MM.1S (cell line): ENCODE data around the gene LURAP1L.

Experiments
- EZH2 ChIP-seq: fragments of 300-600 bp; sonication (generic); optimal IDR thresholded peaks from 2 replicates; pipeline ENCODE3; 2017; ENCODE audit warnings: low read depth, mild to moderate bottlenecking, antibody characterized with exemption, low read length, mixed read lengths
- TF ChIP-seq, protein P1 (sequence below): fragments of 300-600 bp; sonication (generic); IDR thresholded peaks from 2 replicates; pipeline ENCODE4 v1.5.1; 2016; ENCODE audit warnings: antibody characterized with exemption, low read length, mixed read lengths

DNA sequence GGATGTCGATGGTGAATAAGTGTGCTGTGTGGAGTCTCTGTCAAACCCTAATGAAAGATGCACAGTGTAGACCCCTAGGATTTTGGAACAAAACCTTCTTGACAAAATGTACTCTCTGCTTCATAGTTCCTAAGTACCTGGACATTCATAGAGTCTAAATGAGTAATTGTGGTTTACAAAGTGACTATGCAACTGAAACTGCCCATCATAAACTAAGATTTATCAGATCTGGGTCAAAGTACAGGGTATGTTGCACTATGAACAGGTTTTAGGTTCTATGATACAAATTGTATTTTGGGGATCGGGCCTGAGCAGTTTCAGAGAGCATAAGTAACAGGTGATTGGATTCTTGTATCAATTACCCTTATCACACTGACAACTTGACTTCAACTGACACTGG, 79.4 kb downstream of the LURAP1L start:
- TF ChIP-seq, protein P1, sequence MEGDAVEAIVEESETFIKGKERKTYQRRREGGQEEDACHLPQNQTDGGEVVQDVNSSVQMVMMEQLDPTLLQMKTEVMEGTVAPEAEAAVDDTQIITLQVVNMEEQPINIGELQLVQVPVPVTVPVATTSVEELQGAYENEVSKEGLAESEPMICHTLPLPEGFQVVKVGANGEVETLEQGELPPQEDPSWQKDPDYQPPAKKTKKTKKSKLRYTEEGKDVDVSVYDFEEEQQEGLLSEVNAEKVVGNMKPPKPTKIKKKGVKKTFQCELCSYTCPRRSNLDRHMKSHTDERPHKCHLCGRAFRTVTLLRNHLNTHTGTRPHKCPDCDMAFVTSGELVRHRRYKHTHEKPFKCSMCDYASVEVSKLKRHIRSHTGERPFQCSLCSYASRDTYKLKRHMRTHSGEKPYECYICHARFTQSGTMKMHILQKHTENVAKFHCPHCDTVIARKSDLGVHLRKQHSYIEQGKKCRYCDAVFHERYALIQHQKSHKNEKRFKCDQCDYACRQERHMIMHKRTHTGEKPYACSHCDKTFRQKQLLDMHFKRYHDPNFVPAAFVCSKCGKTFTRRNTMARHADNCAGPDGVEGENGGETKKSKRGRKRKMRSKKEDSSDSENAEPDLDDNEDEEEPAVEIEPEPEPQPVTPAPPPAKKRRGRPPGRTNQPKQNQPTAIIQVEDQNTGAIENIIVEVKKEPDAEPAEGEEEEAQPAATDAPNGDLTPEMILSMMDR: no peak
- TF ChIP-seq EZH2: no peak
